ENCODE results near the gene CEP112. TPM values are rescaled to one million over a fixed set of nuclear protein-coding genes. Genes with fewer than 3 reads are reported as not detected.

CEP112 gene
- total and polyA plus RNA-seq, 2 of the 8 experiments (the other 6 are each of a cell fraction or from before 2014, with no cell fraction given) = 0.62 to 3.1 TPM

GRCh38 chr17:66191593-66192377 lies at the start of gene CEP112 (continued):
- TF ChIP-seq CHD7 (IDR thresholded peaks at IDR 0.05; ENCODE audit: insufficient replicate concordance, low read length) = no peak
- TF ChIP-seq RAD21 (IDR thresholded peaks at IDR 0.05 in 1 of 2, conservative IDR thresholded peaks at IDR 0.05 in 1 of 2; ENCODE audit: low read depth in 2 of 2, low read length in 2 of 2) = no peak
- no peak for TF ChIP-seq RXRA (IDR thresholded peaks at IDR 0.05; ENCODE audit: insufficient read depth, low read depth, low read length)
- no peak for TF ChIP-seq RNF2 (IDR thresholded peaks at IDR 0.05; ENCODE audit: borderline replicate concordance, low read depth, low read length, missing control alignments, poor library complexity, severe bottlenecking)
- no peak for TF ChIP-seq BRCA1 (IDR thresholded peaks at IDR 0.05; ENCODE audit: low read depth, low read length)
- no peak for TF ChIP-seq CHD2 (IDR thresholded peaks at IDR 0.05; ENCODE audit: low read length)
- no peak for TF ChIP-seq SIRT6 (IDR thresholded peaks at IDR 0.05; ENCODE audit: low read length)
- no peak for TF ChIP-seq SP1 (IDR thresholded peaks at IDR 0.05; ENCODE audit: low read depth, low read length)
- TF ChIP-seq E2F6 (IDR thresholded peaks at IDR 0.05) = peak; percentile 8; the same call in 1 of the 2 replicates

All from H1 (cell line).